Measurements from ENCODE around the gene TMEM184B.

Gene TMEM184B

GRCh38 chr22:38272373-38273134 is at the start of gene TMEM184B:
TSS of gene TMEM184B (minus strand) at chr22:38273010. CDS start at chr22:38247961, 25,049 bp downstream.
- DNase-seq, result peak; percentile 53

GRCh38 chr22:38320605-38321402 is 48.0 kb upstream of the TMEM184B start:
- no peak for DNase-seq

GRCh38 chr22:38318792-38319773 is 46.3 kb upstream of the TMEM184B start:
- DNase-seq, result no peak

GRCh38 chr22:38317995-38318715 is 45.3 kb upstream of the TMEM184B start:
- peak; percentile 73 for DNase-seq

- peak; percentile 8 for DNase-seq
Measured at GRCh38 chr22:38317122-38317994, 44.5 kb upstream of the TMEM184B start, which contains the start of gene CSNK1E. TSS of gene CSNK1E (minus strand) at chr22:38317433. CDS start at chr22:38314157, 3,276 bp downstream.

- DNase-seq, result peak; percentile 24
Measured at GRCh38 chr22:38316364-38317121, 43.7 kb upstream of the TMEM184B start.

GRCh38 chr22:38315823-38316363 is 43.1 kb upstream of the TMEM184B start:
- no peak for DNase-seq

- no peak for DNase-seq
Measured at GRCh38 chr22:38314933-38315822, 42.4 kb upstream of the TMEM184B start.

GRCh38 chr22:38314051-38314932 is 41.5 kb upstream of the TMEM184B start:
- DNase-seq, result no peak

GRCh38 chr22:38313384-38313955 is 40.7 kb upstream of the TMEM184B start:
- DNase-seq, result peak; percentile 62

GRCh38 chr22:38312261-38312800 is 39.5 kb upstream of the TMEM184B start:
- no peak for DNase-seq

GRCh38 chr22:38311323-38311620 is 38.5 kb upstream of the TMEM184B start:
- DNase-seq, result no peak

- DNase-seq, result no peak
Measured at GRCh38 chr22:38310518-38311322, 37.9 kb upstream of the TMEM184B start.

- no peak for DNase-seq
Measured at GRCh38 chr22:38309614-38310517, 37.1 kb upstream of the TMEM184B start.
